Spinal cord (tissue), 10 donors: ENCODE data around the gene PPM1A. TPM values are rescaled to one million over a fixed set of nuclear protein-coding genes. Genes with fewer than 3 reads are reported as not detected.

Source experiments
- DNase-seq, 6 donors: peaks; one replicate each; pipeline versions ENCODE4 v3.0.0 to v3.0.0-alpha.2; 2013 to 2015; ENCODE audit warnings: low spot score in 6 of 6, low read depth in 4 of 6
- H3K27ac ChIP-seq: one replicate; pipeline ENCODE4 v1.5.1; 2013; ENCODE audit warnings: low read depth, low read length, control low read depth
- H3K27me3 ChIP-seq: one replicate; pipeline ENCODE4 v1.6.1; 2013; ENCODE audit warnings: low read length; ENCODE audit not compliant: control insufficient read depth, insufficient read depth
- H3K36me3 ChIP-seq: one replicate; pipeline ENCODE4 v1.6.1; 2013; ENCODE audit warnings: low read length; ENCODE audit not compliant: control insufficient read depth, insufficient read depth
- H3K4me1 ChIP-seq: one replicate; pipeline ENCODE4 v1.6.1; 2013; ENCODE audit warnings: low read length; ENCODE audit not compliant: control insufficient read depth, insufficient read depth
- H3K4me3 ChIP-seq: one replicate; pipeline ENCODE4 v1.5.1; 2013; ENCODE audit warnings: low read depth, low read length, control low read depth
- H3K9me3 ChIP-seq: one replicate; pipeline ENCODE4 v1.6.1; 2013; ENCODE audit warnings: low read length; ENCODE audit not compliant: control insufficient read depth, insufficient read depth
- WGBS: methylation state at CpG from one replicate; pipeline ENCODE4 v1.1.5; 2013; ENCODE audit warnings: missing lambda C conversion rate; ENCODE audit not compliant: insufficient coverage; 5-methylcytosine and 5-hydroxymethylcytosine counted together
- polyA plus RNA-seq, 2 donors: library from polyadenylated mRNA; unstranded; fragments of 120-200 nt; gene quantifications; one replicate each; pipeline ENCODE4 v1.2.1, GENCODE V29; 2013; ENCODE audit not compliant: insufficient read length in 2 of 2
- total RNA-seq, 2 donors: library from RNA; depleted of rRNA in 1 of 2; stranded (reverse); fragments of 120-200 nt in 1 of 2; fragments of >200 nt in 1 of 2; gene quantifications; one replicate each; pipeline versions ENCODE4 v1.2.3 to v1.2.4, GENCODE V29; 2013 to 2014
- donor health status: healthy.

Gene PPM1A
- total and polyA plus RNA-seq, 4 donors, result 33.1 to 91.9 (median 52.4) TPM

DNA sequence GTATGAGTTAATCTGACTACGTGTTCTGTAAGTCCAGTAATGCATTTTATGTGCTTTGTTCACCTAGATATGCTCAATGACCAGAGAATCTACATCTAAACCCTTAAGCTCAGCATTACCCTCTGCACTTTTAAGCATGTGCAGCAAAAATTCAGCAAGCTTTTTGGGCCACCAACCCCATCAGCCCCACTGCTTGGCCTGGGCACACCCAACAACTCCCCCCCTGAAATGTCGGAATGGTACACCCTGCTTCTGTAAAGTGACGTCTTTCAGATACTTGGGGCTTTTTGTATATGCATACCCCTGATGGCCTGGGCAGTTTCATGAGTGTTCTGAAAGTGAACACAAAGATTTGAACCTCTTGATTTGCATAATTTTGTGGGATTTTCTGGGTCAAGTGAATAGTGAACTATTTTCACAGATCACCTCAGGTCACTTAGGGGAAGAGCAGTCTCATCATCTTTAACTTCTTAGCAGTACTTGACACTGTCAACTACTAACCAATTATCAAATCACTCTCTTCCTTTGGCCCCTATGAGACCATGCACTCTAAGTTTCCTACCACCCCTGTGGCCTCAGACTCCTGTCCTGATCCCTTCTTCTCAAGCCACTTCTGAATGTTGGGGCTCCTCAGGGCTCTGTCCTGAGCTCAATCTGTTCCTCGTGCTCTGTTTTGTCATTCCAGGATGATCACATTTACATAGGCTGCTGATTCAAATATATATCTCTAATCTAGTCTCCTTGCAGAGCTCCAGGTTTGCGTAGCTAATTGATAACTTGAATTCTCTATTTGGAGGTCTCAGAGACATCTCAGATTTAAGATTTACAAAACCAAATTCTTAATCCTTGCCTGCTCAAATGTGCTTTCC lies 36.3 kb upstream of the PPM1A start:
- no peaks in the 10 kb centered on the region for H3K27me3 ChIP-seq
- H3K4me1 ChIP-seq, result no peaks in the 10 kb centered on the region
- H3K4me3 ChIP-seq, result no peak overlapping the region
- H3K27ac ChIP-seq, result no peak overlapping the region
- no peaks in the 10 kb centered on the region for H3K9me3 ChIP-seq
- 93% methylated on average over 3 of the region's 5 CpGs for WGBS
- no peak for DNase-seq
- H3K36me3 ChIP-seq, result no peaks in the 10 kb centered on the region

DNA sequence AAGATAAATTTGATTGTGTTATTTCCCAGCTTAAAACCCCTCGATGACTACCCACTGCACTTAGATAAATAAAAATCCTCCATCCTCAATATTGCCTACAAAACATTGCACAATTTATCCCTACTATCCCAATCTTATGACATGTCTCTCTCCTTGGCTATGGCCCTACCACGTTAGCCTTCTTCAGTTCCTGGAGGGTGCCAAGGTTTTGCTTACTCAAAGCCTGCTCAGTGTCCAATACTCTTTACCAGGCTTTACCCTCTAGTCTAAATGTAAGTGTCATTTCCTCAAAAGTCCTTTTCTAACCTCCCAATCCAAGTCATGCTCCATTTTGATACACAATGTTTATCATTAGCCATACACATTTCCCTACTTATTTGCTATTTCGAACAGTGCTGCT lies 35.0 kb upstream of the PPM1A start:
- Histone ChIP-seq H3K36me3 (no peaks in the 10 kb centered on the region), H3K27ac (no peak overlapping the region), H3K9me3 (no peaks in the 10 kb centered on the region), H3K4me3 (no peak overlapping the region), H3K27me3 (no peaks in the 10 kb centered on the region), H3K4me1 (no peaks in the 10 kb centered on the region)
- no peak for DNase-seq
- WGBS, result 100% methylated on average over 2 of the region's 3 CpGs

GRCh38 chr14:60214415-60215126 lies 34.5 kb upstream of the PPM1A start:
- H3K4me3 ChIP-seq, result no peak overlapping the region
- H3K9me3 ChIP-seq, result no peaks in the 10 kb centered on the region
- H3K4me1 ChIP-seq, result no peaks in the 10 kb centered on the region
- no peak overlapping the region for H3K27ac ChIP-seq
- no peak for DNase-seq
- no peaks in the 10 kb centered on the region for H3K36me3 ChIP-seq
- WGBS, result no CpG with 5 or more reads among the region's 1 CpG
- H3K27me3 ChIP-seq, result no peaks in the 10 kb centered on the region

GRCh38 chr14:60215127-60215444 lies 33.9 kb upstream of the PPM1A start:
- H3K36me3 ChIP-seq, result no peaks in the 10 kb centered on the region
- H3K9me3 ChIP-seq, result no peaks in the 10 kb centered on the region
- H3K4me1 ChIP-seq, result no peaks in the 10 kb centered on the region
- H3K4me3 ChIP-seq, result no peak overlapping the region
- DNase-seq, result no peak
- no peak overlapping the region for H3K27ac ChIP-seq
- WGBS, result 44% methylated on average over 1 of the region's 2 CpGs
- no peaks in the 10 kb centered on the region for H3K27me3 ChIP-seq

GRCh38 chr14:60215520-60216420 lies 33.3 kb upstream of the PPM1A start:
- Histone ChIP-seq H3K27ac (no peak overlapping the region), H3K36me3 (no peaks in the 10 kb centered on the region), H3K4me1 (no peaks in the 10 kb centered on the region), H3K4me3 (no peak overlapping the region), H3K27me3 (no peaks in the 10 kb centered on the region), H3K9me3 (no peaks in the 10 kb centered on the region)
- DNase-seq, result no peak
- WGBS, result 78% methylated on average over 2 of the region's 4 CpGs

- Histone ChIP-seq H3K9me3 (no peaks in the 10 kb centered on the region), H3K4me1 (peaks cover 2% of the 10 kb centered on the region), H3K4me3 (no peak overlapping the region), H3K27ac (no peak overlapping the region), H3K36me3 (no peaks in the 10 kb centered on the region), H3K27me3 (no peaks in the 10 kb centered on the region)
- WGBS, result 82% methylated on average over 2 of the region's 3 CpGs
- no peak for DNase-seq
These were observed 31.3 kb upstream of the PPM1A start for GRCh38 chr14:60217713-60218112.

- DNase-seq, result no peak
- H3K4me1 ChIP-seq, result peaks cover 5% of the 10 kb centered on the region
- no peak overlapping the region for H3K4me3 ChIP-seq
- WGBS, result no CpG with 5 or more reads among the region's 1 CpG
- H3K9me3 ChIP-seq, result no peaks in the 10 kb centered on the region
- no peak overlapping the region for H3K27ac ChIP-seq
- no peaks in the 10 kb centered on the region for H3K36me3 ChIP-seq
- no peaks in the 10 kb centered on the region for H3K27me3 ChIP-seq
These were observed 28.9 kb upstream of the PPM1A start for GRCh38 chr14:60220084-60220483.

DNA sequence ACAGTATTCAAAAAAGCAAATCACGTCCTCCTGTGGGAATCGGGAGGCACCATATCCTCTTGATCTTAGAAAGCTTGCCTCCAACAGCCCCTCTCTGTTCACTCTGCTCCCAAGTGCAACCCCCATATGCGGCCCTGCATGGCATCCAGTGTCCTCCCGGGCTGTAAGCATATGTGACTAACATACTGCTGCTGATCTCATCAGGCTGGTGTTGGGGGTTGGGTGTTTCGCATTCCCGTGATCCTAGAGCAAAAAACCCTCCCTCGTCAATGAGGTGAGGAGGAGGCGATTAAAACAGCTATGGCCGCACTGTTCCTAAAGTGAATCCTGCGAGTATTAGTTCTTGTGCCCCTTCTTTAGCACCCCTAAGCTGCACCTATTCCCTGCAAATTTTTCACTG lies 28.1 kb upstream of the PPM1A start:
- H3K4me3 ChIP-seq, result no peak overlapping the region
- H3K36me3 ChIP-seq, result no peaks in the 10 kb centered on the region
- peaks cover 5% of the 10 kb centered on the region for H3K4me1 ChIP-seq
- no peaks in the 10 kb centered on the region for H3K27me3 ChIP-seq
- no peak overlapping the region for H3K27ac ChIP-seq
- no peaks in the 10 kb centered on the region for H3K9me3 ChIP-seq
- WGBS, result 100% methylated on average over 2 of the region's 10 CpGs
- no peak for DNase-seq

DNA sequence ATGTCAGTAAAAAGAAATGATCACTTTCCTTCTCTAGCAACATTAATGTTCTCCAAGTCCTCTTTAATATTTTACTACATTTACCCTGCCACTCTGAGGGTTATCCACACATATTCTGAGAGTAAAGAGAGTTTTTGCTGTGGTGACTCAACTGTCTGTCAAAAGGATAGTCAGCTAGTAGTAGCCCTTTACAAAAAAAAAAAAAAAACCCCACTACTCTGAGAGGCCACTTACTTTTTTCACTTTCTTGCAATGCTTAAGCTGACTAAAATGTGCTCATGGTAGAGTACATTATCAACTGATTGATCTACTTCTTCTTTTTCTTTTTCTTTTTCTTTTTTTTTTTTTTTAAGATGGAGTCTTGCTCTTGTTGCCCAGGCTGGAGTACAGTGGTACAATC lies 27.6 kb upstream of the PPM1A start:
- Histone ChIP-seq H3K27ac (no peak overlapping the region), H3K27me3 (no peaks in the 10 kb centered on the region), H3K9me3 (no peaks in the 10 kb centered on the region), H3K4me1 (peaks cover 5% of the 10 kb centered on the region), H3K36me3 (no peaks in the 10 kb centered on the region), H3K4me3 (no peak overlapping the region)
- DNase-seq, result no peak
